ENCODE data around the gene IL1RAPL1.
"Not testable (repeated sequence)": the region's sequence is repeated elsewhere in the genome, so short reads cannot be mapped to it uniquely, and the experiment has no call there.

Gene IL1RAPL1

DNA sequence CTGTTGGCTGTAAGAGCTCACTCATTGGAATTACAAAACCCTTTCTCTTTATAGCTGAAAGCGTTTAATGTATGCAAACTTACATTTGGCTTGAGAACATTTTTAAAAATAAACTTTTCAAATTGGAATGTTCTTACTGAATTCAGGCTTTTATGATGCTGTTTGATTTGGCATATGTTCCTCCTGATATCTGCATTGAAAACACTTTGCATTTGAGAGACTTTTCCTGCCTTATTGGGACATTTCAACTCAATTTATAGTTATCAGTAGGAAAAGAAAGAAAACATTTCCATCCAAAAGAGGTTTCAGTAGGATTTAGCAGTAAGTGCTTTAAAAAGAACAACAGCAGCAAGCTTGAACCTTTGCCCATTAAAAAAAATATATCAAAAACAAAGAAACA, 520.0 kb downstream of the IL1RAPL1 start:
- DNase-seq: no peak

DNA sequence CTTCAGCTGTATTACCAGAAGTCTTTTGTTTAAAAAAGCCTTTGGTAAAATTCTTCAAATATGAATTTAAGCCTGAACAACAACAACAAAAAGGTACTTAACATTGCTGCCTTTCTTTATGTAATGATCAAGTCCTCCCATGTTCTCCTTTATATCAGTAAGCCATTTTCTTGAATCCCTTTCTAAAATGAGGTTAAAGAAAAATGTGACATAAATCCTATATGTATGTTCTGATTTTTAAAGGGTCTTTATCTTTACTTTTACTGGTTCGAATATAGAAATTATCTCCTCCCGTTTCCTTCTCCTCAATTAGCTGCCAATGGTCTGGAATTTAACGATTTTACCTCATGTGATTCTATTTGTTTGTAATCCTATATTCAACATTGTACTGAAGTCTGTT, 522.8 kb downstream of the IL1RAPL1 start:
- DNase-seq: no peak

DNA sequence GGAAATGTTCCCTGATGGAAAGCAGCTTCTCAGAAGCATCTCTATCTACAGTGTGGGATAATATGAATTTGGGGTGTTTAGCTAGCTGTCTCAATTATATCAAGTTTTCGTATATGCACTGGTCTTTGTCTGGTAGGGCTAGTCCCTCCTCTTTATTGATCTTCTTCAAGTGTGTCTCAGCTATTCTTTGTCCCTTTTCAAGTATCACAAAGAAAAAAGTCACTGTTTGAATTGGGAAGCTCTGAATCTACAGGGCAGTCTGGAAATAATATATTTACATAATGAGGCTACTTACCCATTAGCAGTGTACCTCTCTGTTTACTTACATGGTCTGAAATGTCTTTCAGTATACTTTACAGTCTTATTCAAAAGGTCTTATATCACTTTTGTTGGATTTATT, 526.0 kb downstream of the IL1RAPL1 start:
- DNase-seq: no peak

DNA sequence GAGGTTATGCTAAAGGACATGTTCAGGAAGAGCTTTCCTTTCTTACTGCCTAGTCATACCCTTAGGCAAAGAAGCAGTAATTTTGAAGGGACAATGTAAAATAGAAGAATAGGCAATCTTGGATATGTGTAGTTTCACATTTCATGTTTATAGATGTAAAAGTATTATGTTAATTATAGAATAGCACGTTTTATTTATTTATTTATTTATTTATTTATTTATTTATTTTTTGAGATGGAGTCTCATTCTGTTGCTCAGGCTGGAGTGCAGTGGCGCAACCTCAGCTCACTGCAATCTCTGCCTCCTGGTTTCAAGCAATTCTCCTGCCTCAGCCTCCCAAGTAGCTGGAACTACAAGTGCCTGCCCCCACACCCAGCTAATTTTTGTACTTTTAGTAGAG, 535.6 kb downstream of the IL1RAPL1 start:
- not testable (repeated sequence) for DNase-seq

DNA sequence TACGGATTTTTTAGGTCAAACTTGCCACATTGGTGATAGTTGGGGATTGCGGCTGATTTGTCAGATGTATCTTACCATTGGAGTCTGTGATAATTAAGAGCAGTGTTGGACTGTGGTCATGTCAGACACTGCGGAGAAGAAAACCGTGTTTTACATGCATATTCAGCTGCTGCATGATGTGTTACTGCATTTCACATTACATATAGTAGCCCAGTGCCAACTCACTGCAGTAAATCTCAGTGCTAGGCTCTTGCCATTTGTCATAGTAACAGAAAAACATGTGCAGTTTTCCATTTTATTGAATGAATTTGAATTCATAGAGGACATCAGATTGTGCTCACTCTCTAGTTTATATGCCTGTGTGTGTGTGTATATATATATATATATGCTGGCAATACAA, 543.7 kb downstream of the IL1RAPL1 start:
- DNase-seq: no peak

DNA sequence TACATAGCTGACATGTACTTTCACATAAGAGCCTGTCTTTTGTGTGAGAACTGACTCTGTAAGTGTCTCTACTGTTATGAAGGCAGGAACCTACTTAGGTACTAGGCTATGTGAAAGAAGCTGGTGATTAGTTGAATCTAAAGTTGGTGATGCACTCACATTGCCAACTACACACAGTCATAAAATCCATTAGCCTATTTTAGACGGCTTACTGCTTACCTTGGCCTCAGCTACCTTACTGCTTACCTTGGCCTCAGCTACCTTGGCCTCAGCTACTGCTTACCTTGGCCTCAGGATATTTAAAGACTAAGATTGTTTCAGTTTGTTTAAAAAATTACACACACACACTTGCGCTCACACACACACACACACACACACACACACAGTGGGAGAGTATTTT, 549.7 kb downstream of the IL1RAPL1 start:
- no peak for DNase-seq

DNA sequence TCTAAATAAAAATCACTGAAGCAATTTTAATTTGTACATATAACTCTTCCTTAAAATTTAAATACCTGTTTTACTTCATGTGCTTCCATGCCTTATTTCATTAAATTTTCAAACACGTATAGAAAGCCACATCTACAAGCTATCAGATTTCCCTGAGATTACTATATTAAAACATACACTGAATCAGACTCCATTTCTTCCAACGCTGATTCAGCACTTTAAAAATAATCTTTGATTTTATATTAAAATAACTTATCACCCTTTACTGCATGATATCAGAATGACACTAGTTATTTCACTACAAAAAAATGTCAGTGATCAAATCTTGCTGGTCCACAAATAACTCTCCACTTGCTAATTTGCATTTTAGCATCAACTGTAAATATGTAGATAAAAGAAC, 550.8 kb downstream of the IL1RAPL1 start:
- DNase-seq: no peak

DNA sequence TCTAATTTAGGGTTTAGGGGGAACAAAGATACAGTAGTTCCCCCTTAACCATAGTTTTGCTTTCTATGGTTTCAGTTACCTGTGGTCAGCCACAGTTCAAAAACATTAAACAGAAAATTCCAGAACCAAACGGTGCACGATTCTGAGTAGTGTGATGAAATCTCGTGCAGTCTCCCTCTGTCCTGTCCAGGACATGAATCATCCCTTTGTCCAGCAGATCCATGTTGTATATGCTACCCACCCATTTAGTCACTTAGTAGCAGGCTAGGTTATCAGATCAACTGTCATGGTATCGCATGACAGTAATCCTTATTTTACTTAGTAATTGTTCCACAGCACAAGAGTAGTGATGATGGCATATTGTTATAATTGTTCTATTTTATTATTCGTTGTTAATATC, 556.1 kb downstream of the IL1RAPL1 start:
- no peak for DNase-seq

DNA sequence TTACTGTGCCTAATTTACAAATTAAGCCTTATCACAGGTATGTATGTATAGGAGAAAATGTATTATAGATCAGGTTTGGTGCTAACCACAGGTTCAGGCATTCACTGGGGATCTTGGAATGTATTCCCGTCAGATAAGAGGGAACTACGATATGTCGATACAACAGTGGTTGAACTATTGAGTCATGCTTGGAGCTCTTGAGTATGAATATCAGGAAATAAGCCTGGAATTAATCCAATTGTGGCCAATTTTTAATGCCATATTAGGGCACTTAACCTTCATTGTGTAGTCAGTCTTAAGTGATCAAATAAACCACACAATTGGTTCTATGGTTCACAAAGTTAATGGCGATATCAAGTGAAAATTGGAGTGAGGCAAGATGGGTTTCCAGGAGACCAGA, 556.5 kb downstream of the IL1RAPL1 start:
- no peak for DNase-seq

DNA sequence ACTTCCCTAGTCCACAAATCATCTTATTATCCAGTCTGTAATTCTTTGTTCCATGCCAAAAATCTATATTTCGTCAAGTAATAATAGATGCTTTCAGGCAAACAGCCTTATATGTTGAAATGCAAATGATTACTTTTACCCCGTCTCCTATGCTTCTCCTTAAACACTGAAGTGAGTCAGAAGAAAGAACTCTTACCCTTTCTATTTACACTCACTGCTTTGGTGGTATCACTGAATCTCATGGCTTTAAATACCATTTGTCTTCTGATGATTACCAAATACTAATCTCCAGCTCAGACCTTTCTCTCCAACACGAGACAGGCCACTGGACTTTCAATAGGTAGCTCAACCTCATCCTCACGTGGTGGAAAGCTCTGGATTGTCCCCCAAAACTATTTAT, 558.1 kb downstream of the IL1RAPL1 start:
- no peak for DNase-seq

DNA sequence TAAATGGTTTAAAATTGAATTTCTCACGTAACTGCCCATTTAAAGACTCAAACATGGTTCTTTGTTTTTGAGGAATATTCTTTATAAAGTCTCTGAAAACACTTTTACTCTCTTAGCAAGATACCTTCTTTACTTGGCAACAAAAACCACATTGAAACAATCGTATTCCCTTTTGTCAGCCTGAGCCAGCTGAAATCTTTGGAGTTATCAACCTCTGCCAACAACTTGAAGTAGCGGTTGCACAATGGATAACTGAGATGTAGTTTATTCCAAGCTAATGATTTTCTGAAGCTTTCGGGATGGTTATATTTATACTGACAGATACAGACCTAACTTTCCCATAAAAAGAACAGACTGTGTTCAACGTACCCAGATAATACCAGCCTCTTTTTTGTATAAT, 561.3 kb downstream of the IL1RAPL1 start:
- DNase-seq: no peak

DNA sequence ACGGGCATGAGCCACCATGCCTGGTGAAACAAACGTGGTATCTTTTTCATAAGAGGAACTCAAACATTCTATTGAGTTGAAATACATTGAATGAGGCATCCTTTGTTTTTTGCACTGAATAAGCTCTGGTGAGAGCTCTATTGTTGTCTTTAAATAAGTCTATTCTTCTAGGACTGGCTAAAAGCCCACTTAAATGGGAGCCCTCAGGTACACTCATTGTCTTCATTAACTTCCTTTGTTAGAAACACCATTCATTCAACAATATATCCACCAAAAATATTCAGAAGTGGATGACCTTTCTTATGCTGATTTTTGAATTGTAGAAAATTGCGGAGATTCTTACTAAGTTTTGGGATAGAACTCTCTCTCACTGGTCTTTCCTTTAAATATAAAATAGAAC, 568.0 kb downstream of the IL1RAPL1 start:
- no peak for DNase-seq

DNA sequence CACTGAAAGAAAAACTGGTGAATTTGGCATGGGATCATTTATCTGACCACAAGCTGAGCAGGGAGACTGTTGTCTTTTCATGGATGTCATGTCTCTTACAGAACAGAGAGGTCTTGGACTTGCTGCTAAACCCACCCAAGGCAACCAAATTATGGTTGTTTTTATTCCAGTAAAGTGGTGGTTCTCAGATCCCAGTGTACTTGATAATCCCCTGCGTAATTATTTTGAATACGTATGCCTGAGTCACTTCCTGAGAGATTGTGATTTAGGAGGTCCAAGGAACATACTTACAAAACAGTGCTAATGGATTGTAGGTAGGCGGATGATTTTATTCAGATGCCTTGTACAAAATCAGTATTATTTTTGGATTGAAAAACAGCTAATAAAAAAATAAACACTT, 585.6 kb downstream of the IL1RAPL1 start:
- DNase-seq: no peak

DNA sequence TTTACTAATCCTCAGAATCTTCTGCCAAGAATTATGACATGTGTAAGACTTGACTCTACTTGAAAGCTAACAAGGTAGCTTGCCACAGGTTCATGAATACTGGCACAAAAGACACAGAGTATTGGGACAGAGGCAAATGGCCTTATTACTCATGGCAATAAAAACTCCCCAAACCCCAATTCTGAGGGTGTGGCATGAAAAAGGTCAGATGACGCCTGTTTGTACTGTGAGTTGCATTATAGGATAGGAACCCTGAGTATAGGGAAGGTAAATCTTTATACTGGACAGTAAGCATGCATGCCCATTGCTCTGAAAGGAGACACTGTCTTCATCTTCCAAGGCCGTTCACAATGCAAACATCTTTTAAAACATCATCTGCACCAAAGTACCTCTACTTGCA, 600.0 kb downstream of the IL1RAPL1 start:
- DNase-seq: no peak

DNA sequence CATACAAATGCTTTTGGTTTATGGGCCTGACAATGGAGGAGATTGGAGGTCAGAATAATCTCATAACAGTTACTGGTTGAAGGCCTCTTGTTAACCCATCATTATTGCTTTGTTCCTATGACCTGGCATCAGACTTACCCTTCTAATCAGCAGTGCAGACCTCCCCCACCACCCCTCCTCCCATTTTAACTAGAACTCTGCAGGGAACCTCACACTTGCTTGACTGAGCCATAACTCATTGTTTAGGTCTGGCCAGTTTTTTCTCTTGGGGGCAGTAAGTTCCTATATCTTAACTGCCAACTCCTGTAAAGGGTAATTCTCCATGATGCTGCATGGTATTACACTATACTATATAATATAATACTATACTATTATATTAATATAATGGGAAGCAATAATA, 609.3 kb downstream of the IL1RAPL1 start:
- no peak for DNase-seq

DNA sequence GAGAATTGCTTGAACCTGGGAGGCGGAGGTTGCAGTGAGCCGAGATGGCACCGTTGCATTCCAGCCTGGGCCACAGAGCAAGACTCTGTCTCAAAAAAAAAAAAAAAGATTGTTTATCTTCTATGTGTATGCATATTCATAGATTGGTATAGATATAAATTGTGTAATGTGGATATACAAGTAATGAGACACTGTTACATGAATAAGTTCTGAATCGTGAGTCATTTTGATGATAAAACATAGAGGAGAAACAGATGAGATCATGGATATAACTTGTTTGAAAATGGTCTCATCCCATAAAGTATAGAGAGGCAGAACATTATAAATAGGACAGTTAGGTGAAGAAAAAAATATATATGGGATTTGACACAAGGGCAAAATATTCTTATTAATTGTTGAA, 628.0 kb downstream of the IL1RAPL1 start:
- no peak for DNase-seq

DNA sequence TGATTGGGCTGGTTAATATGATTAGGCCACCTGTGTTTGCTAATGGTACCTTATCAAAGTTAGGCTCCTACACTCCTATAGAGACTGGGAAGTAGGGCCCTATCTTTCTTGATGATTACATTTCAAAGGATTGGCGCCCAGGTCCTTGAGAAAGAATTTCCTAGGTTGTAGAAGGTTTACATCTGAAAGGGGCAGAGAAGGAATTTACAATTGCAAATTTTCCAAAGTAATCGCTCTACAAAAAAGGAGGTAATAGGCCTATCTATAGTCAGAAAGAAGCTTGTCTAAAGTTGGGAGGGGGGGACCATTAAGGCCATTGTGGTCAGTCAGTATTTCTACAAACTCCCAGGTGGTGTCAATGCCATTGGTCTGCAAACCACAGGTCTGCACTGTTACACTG, 638.4 kb downstream of the IL1RAPL1 start:
- no peak for DNase-seq

DNA sequence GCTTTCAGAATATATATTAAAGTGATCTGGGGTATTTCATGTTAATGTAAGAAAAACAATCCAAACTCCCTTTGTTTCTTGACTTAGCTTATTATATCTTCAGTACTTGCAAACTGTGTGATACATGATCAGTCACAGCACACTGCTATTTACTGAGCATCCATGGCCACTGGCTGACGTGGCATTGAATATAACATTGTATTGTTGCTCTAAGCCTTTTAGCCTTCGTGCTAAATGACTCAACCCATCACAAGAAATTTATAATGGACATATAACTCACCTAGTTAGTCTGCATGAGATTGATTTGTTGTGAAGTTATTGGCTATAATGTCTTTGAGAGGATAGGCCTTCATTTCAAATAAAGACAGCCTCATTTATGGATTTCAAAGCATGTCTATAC, 642.6 kb downstream of the IL1RAPL1 start:
- DNase-seq: no peak

DNA sequence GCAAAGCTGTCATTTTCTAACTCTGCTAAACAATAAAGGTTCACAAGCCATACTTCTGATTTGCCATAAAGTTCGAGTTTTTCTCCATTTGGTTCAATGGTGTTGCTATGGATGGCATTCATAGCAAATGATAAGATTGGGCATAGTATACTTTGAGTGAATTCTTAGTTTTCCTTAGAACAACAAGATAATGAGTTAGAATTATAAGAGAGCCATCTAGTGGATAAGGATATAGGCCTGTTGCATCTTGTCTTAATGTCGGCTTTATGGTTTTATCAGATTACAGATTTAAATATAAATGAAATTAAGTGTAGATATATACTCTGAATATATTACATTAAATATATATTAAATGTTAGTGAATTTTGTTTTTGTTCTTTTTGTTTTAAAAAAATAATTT, 644.6 kb downstream of the IL1RAPL1 start:
- DNase-seq: no peak

DNA sequence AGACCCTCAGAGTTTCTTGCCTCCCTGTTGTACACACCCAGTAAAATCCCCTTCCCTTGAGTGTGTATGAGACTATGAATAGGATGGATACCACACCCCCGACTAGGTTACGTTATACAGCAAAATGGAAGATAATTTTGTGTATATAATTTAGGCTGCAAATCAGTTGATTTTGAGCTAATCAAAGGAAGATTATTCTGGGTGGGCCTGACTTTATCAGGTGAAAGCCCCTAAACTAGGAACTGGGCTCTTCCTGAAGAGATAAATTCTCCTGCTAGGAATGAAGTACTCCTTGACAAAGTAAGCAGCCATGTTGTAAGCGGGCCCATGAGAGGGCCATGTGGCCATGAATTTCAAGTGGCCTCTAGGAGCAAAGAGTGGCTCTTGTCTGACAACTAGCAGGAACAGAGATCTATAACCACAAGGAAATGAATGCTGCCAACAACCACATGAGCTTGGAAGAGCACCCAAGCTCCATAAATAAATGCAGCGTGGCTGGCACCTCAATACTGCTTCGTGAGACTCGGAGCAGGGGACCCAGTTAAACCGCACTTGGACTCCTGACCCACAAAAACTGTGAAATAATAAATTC, 646.4 kb downstream of the IL1RAPL1 start:
- DNase-seq: peak in 1 of 56 donors; percentile 0

DNA sequence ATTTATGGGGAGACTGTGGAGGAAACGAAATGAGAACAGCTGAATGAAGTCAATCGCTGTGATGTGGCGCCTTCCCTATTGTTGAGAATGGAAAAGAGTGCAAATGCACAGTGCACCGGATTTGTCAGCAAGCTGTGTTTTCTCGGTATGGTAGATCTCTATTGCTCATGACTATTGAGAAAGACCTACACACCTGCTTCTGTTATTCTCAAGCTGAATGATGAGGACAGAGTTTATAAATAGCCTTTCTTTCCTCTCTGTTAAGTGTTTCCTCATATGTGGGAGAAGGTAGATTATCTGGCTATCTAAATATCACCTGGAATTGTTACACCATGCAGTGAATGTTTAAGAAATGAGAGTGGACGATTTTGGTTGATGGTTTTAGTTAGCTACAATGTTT, 650.7 kb downstream of the IL1RAPL1 start:
- DNase-seq: peak in 1 of 56 donors; percentile 0

DNA sequence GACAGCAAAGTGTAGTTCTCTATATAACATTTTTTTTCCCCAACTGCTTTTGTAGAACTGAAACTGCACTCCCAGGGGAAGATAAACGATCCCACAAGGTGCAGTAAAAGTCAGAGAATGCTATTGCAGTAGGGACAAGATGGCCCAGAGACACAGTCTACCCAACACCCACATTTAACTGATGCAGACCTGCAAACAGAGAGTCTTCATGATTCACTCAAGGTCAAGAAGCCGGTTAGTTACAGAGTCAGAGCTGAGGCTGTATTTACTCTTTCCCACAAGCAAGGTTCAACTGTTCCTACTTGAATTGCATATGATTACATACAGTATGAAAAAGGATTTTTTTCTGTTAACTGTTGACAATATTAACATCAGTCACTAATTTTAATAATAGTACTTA, 654.6 kb downstream of the IL1RAPL1 start:
- DNase-seq: no peak

DNA sequence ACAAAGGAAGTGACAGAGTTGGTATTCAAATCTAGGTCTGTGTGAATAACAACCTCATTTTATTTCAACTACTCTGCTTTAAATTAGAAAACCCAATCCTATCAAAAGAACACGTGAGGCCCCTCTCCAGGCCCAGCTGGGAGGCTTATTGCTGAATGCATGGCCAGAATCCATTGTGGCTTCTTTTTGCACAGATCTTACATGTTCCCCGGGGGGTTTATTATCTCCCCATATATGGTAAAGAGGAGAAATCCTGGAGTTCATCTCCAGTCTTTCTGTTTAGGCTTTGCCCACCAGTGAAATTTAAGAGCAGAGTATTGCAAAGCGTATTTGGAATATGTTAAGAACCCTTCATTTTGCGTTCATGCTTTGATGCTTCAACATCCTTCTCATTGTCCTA, 655.6 kb downstream of the IL1RAPL1 start:
- DNase-seq: no peak

DNA sequence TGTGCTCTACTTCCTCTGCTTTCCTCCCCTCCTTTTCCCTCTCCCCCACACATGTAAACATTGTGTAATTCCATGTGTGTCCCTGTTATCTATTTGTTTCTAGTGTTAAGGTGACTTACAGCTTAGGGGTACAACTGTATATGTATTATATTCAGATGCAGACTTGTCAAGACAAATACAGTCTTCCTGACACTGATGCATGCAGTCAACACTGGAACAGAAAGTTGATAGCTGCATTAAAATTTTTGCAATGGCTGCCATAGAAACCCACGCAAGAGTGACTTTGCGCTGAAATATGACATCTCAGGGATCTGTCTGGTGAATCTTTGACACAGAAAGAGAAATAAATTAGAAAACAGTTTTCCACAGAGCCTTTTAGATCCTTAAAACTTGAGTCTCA, 656.7 kb downstream of the IL1RAPL1 start:
- no peak for DNase-seq
